ENCODE measurements around the gene TMEM144. TPM values are rescaled to one million over a fixed set of nuclear protein-coding genes. Genes with fewer than 3 reads are reported as not detected.
"Not testable (repeated sequence)": the region's sequence is repeated elsewhere in the genome, so short reads cannot be mapped to it uniquely, and the experiment has no call there.

The TMEM144 gene
- total RNA-seq, 1 donor from 2014 or later = 25.5 TPM

GRCh38 chr4:158236304-158237030 is 26.2 kb downstream of the TMEM144 start:
- DNase-seq (ENCODE audit: low spot score) = no peak

GRCh38 chr4:158238575-158238974 is 28.3 kb downstream of the TMEM144 start:
- DNase-seq (ENCODE audit: low spot score) = no peak

GRCh38 chr4:158239196-158239595 is 28.9 kb downstream of the TMEM144 start:
- DNase-seq (ENCODE audit: low spot score) = no peak

- no peak for DNase-seq (ENCODE audit: low spot score)
Measured at GRCh38 chr4:158243071-158243470, 32.8 kb downstream of the TMEM144 start.

- DNase-seq (ENCODE audit: low spot score) = peak; percentile 38
Measured at GRCh38 chr4:158250321-158250720, 40.0 kb downstream of the TMEM144 start.

GRCh38 chr4:158253350-158253980 is 43.2 kb downstream of the TMEM144 start:
- peak; percentile 79 for DNase-seq (ENCODE audit: low spot score)

- DNase-seq (ENCODE audit: low spot score) = no peak
Measured at GRCh38 chr4:158254292-158254691, 44.0 kb downstream of the TMEM144 start.

GRCh38 chr4:158255727-158256324 is 45.5 kb downstream of the TMEM144 start:
- DNase-seq (ENCODE audit: low spot score) = peak; percentile 53

GRCh38 chr4:158259955-158260575 is 49.8 kb downstream of the TMEM144 start:
- DNase-seq (ENCODE audit: low spot score) = peak; percentile 6

- DNase-seq (ENCODE audit: low spot score) = no peak
Measured at GRCh38 chr4:158261480-158261879, 51.2 kb downstream of the TMEM144 start.

GRCh38 chr4:158268553-158268952 is 58.3 kb downstream of the TMEM144 start:
- no peak for DNase-seq (ENCODE audit: low spot score)

GRCh38 chr4:158274636-158275035 is 64.3 kb downstream of the TMEM144 start:
- no peak for DNase-seq (ENCODE audit: low spot score)

GRCh38 chr4:158277558-158277957 is 67.3 kb downstream of the TMEM144 start:
- no peak for DNase-seq (ENCODE audit: low spot score)

GRCh38 chr4:158279052-158279451 is 68.8 kb downstream of the TMEM144 start:
- DNase-seq (ENCODE audit: low spot score) = not testable (repeated sequence)

GRCh38 chr4:158280856-158281255 is 70.6 kb downstream of the TMEM144 start:
- DNase-seq (ENCODE audit: low spot score) = no peak

GRCh38 chr4:158282252-158282651 is 72.0 kb downstream of the TMEM144 start:
- no peak for DNase-seq (ENCODE audit: low spot score)

GRCh38 chr4:158285429-158286216 is 75.3 kb downstream of the TMEM144 start:
- DNase-seq (ENCODE audit: low spot score) = no peak

- no peak for DNase-seq (ENCODE audit: low spot score)
Measured at GRCh38 chr4:158290912-158291311, 80.6 kb downstream of the TMEM144 start.

GRCh38 chr4:158291334-158292055 is 81.2 kb downstream of the TMEM144 start:
- no peak for DNase-seq (ENCODE audit: low spot score)

- DNase-seq (ENCODE audit: low spot score) = no peak
Measured at GRCh38 chr4:158292156-158292555, 81.9 kb downstream of the TMEM144 start.

- no peak for DNase-seq (ENCODE audit: low spot score)
Measured at GRCh38 chr4:158295053-158295452, 84.8 kb downstream of the TMEM144 start.

All from umbilical cord (tissue), 2 donors.